IMR-90 (cell line): ENCODE data around the gene CSTA. TPM values are rescaled to one million over a fixed set of nuclear protein-coding genes. Genes with fewer than 3 reads are reported as not detected.

Experiments
- ATAC-seq: fragments of 200-7000 bp; cut with Tn5 transposase; 2 replicates; pipeline ENCODE4 v1.9.1; 2020; ENCODE audit warnings: low read depth, mild to moderate bottlenecking, moderate library complexity
- BruUV-seq: library from RNA; stranded (reverse); fragments of 400-500 nt; replicated peaks from 2 replicates; lab custom pipeline; 2021; lab: Mats Ljungman, UMichigan
- CTCF ChIA-PET: fragments of 300-600 bp; formaldehyde crosslinking; extraction: SDS; loops from one replicate; lab custom pipeline; 2021; ENCODE audit warnings: antibody characterized with exemption; lab: Yijun Ruan, JAX
- POLR2A ChIA-PET: fragments of 300-600 bp; sonication (Branson Sonifier 250); formaldehyde crosslinking; loops from one replicate; lab custom pipeline; 2022; ENCODE audit warnings: antibody characterized with exemption; ENCODE audit not compliant: unreplicated experiment; lab: Charles Lee
- DNase-seq: peaks from one replicate; pipeline ENCODE4 v3.0.0; 2013
- H2AFZ ChIP-seq: replicated peaks from 2 replicates; pipeline ENCODE3; 2013; ENCODE audit warnings: low read length, mild to moderate bottlenecking; ENCODE audit not compliant: poor library complexity
- H2AK5ac ChIP-seq: 2 replicates; pipeline ENCODE4 v1.6.1; 2013; ENCODE audit warnings: low read depth, low read length, inconsistent platforms
- H2AK9ac ChIP-seq: replicated peaks from 2 replicates; pipeline ENCODE3; 2013; ENCODE audit warnings: mild to moderate bottlenecking, low read depth, low read length, moderate library complexity; ENCODE audit not compliant: poor library complexity
- H2BK120ac ChIP-seq: 2 replicates; pipeline ENCODE4 v1.6.1; 2013; ENCODE audit warnings: low read depth, low read length, inconsistent platforms
- H2BK15ac ChIP-seq: 3 replicates; pipeline ENCODE4 v1.6.1; 2013; ENCODE audit warnings: low read depth, low read length, inconsistent platforms
- H2BK20ac ChIP-seq: 2 replicates; pipeline ENCODE4 v1.6.1; 2013; ENCODE audit warnings: low read depth, mild to moderate bottlenecking, inconsistent platforms, low read length, moderate library complexity
- H2BK5ac ChIP-seq: 2 replicates; pipeline ENCODE4 v1.6.1; 2013; ENCODE audit warnings: mild to moderate bottlenecking, low read depth, low read length, inconsistent platforms; ENCODE audit not compliant: poor library complexity, severe bottlenecking
- H3K14ac ChIP-seq: replicated peaks from 2 replicates; pipeline ENCODE4 v1.6.1; 2013; ENCODE audit warnings: low read depth, low read length, inconsistent platforms
- H3K18ac ChIP-seq: 2 replicates; pipeline ENCODE4 v1.6.1; 2013; ENCODE audit warnings: low read depth, low read length, control low read depth
- H3K23ac ChIP-seq: 2 replicates; pipeline ENCODE4 v1.6.1; 2013; ENCODE audit warnings: low read depth, low read length, inconsistent platforms
- H3K27ac ChIP-seq: 2 replicates; pipeline ENCODE4 v1.5.1; 2013; ENCODE audit warnings: mild to moderate bottlenecking, control low read depth, low read length; ENCODE audit not compliant: insufficient read depth
- H3K27me3 ChIP-seq: 2 replicates; pipeline ENCODE4 v1.6.1; 2013; ENCODE audit warnings: low read length; ENCODE audit not compliant: control insufficient read depth, insufficient read depth
- H3K36me3 ChIP-seq: 2 replicates; pipeline ENCODE4 v1.6.1; 2013; ENCODE audit warnings: low read length, mixed read lengths; ENCODE audit not compliant: control insufficient read depth, insufficient read depth
- H3K4ac ChIP-seq: 2 replicates; pipeline ENCODE4 v1.6.1; 2013; ENCODE audit warnings: low read depth, low read length, inconsistent platforms
- H3K4me1 ChIP-seq: 2 replicates; pipeline ENCODE4 v1.6.1; 2013; ENCODE audit warnings: low read length, mixed read lengths; ENCODE audit not compliant: control insufficient read depth, insufficient read depth
- H3K4me2 ChIP-seq: 2 replicates; pipeline ENCODE4 v1.6.1; 2013; ENCODE audit warnings: low read depth, mild to moderate bottlenecking, control low read depth, low read length, moderate library complexity
- H3K4me3 ChIP-seq: 2 replicates; pipeline ENCODE4 v1.5.1; 2013; ENCODE audit warnings: low read depth, mild to moderate bottlenecking, control low read depth, low read length, moderate library complexity; ENCODE audit not compliant: insufficient read depth
- H3K56ac ChIP-seq: 2 replicates; pipeline ENCODE4 v1.6.1; 2013; ENCODE audit warnings: low read length, inconsistent platforms; ENCODE audit not compliant: insufficient read depth; ENCODE audit errors: extremely low read depth
- H3K79me1 ChIP-seq, 2 experiments: 2 replicates each; pipeline ENCODE4 v1.6.1; 2013; ENCODE audit warnings: low read length in 2 of 2, inconsistent platforms in 1 of 2, low read depth in 1 of 2
- H3K9ac ChIP-seq: 2 replicates; pipeline ENCODE4 v1.6.1; 2013; ENCODE audit warnings: low read depth, low read length, control low read depth
- H3K9me1 ChIP-seq: 2 replicates; pipeline ENCODE4 v1.6.1; 2013; ENCODE audit warnings: low read length, inconsistent platforms; ENCODE audit not compliant: insufficient read depth
- H3K9me3 ChIP-seq: 2 replicates; pipeline ENCODE4 v1.6.1; 2013; ENCODE audit warnings: low read length; ENCODE audit not compliant: control insufficient read depth, insufficient read depth
- H4K20me1 ChIP-seq: 2 replicates; pipeline ENCODE4 v1.6.1; 2013; ENCODE audit warnings: low read length, inconsistent platforms; ENCODE audit not compliant: insufficient read depth
- H4K5ac ChIP-seq: 2 replicates; pipeline ENCODE4 v1.6.1; 2013; ENCODE audit warnings: mild to moderate bottlenecking, low read depth, low read length, control low read depth
- H4K8ac ChIP-seq, 2 experiments: 2 replicates each; pipeline ENCODE4 v1.6.1; 2013; ENCODE audit warnings: low read depth in 2 of 2, low read length in 2 of 2, control low read depth in 1 of 2, inconsistent platforms in 1 of 2
- H4K91ac ChIP-seq: 2 replicates; pipeline ENCODE4 v1.6.1; 2013; ENCODE audit warnings: low read depth, low read length, inconsistent platforms; ENCODE audit not compliant: insufficient read depth
- CEBPB ChIP-seq: IDR thresholded peaks from 2 replicates; pipeline ENCODE4 v1.6.1; 2012; ENCODE audit warnings: low read depth, low read length, improper control_type of control experiment
- CTCF ChIP-seq: conservative IDR thresholded peaks from 2 replicates; pipeline ENCODE4 v1.5.1; 2012; ENCODE audit warnings: mild to moderate bottlenecking, low read depth, low read length, improper control_type of control experiment
- FOS ChIP-seq: fragments of 150-350 bp; IDR thresholded peaks from 2 replicates; pipeline ENCODE4 v1.6.1; 2016; ENCODE audit warnings: low read depth, low read length
- MAFK ChIP-seq: IDR thresholded peaks from 2 replicates; pipeline ENCODE4 v1.6.1; 2012; ENCODE audit warnings: low read depth, low read length, improper control_type of control experiment
- NFE2L2 ChIP-seq: fragments of 150-350 bp; IDR thresholded peaks from 2 replicates; pipeline ENCODE4 v1.6.1; 2016; ENCODE audit warnings: low read depth, mild to moderate bottlenecking, low read length
- RAD21 ChIP-seq: IDR thresholded peaks from 2 replicates; pipeline ENCODE4 v1.6.1; 2012; ENCODE audit warnings: low read length, improper control_type of control experiment
- SMC3 ChIP-seq: fragments of 150-350 bp; IDR thresholded peaks from 2 replicates; pipeline ENCODE4 v1.6.1; 2016; ENCODE audit warnings: low read depth, mild to moderate bottlenecking, antibody characterized with exemption, low read length, moderate library complexity
- USF2 ChIP-seq: fragments of 150-350 bp; IDR thresholded peaks from 2 replicates; pipeline ENCODE4 v1.6.1; 2017; ENCODE audit warnings: mild to moderate bottlenecking, antibody characterized with exemption, low read length, low read depth
- WGBS, 2 experiments: methylation state at CpG; one replicate each; pipeline versions ENCODE4 v1.1.5 to v1.1.7; 2013; ENCODE audit warnings: missing lambda C conversion rate in 2 of 2; ENCODE audit not compliant: insufficient read length in 1 of 2; ENCODE audit errors: extremely low coverage in 2 of 2; 5-methylcytosine and 5-hydroxymethylcytosine counted together
- dilution Hi-C: fragments of 300-500 bp; cut with HindIII; formaldehyde crosslinking; loops from one replicate; pipeline ENCODE4 v1.14.3; 2018; ENCODE audit warnings: low sequenced_read_pairs; ENCODE audit not compliant: unreplicated experiment
- in situ Hi-C: fragments of 300-500 bp; cut with MboI; formaldehyde crosslinking; loops from 3 replicates; pipeline ENCODE4 v1.14.3; 2019; ENCODE audit warnings: low sequenced_read_pairs, inconsistent platforms, mixed read lengths
- intact Hi-C: fragments of 100-400 bp; cut with micrococcal nuclease; formaldehyde crosslinking; loops from 2 replicates; pipeline ENCODE4 v1.10.0; 2022
- polyA plus RNA-seq, 3 experiments: library from polyadenylated mRNA; depleted of rRNA; stranded (reverse); fragments of >200 nt; gene quantifications; 2 replicates each; pipeline ENCODE4 v1.2.3, GENCODE V29; 2012; ENCODE audit warnings: low replicate concordance in 1 of 3
- total RNA-seq: library from RNA; depleted of rRNA; stranded (reverse); fragments of >200 nt; gene quantifications from 2 replicates; pipeline ENCODE4 v1.2.3, GENCODE V29; 2012
- TF ChIP-seq, protein P1 (sequence below): fragments of 150-350 bp; IDR thresholded peaks from 2 replicates; pipeline ENCODE4 v1.6.1; 2016; ENCODE audit warnings: low read depth, mild to moderate bottlenecking, low read length, moderate library complexity, borderline replicate concordance

CSTA gene
- total and polyA plus RNA-seq, 2 of the 4 experiments (the other 2 are of a cell fraction), result 0.17 TPM; not detected in 1

GRCh38 chr3:122299872-122300460 is 25.1 kb upstream of the CSTA start:
- Histone ChIP-seq H4K8ac (no peak overlapping the region), H2AFZ (no peak overlapping the region), H2AK9ac (no peak overlapping the region), H2BK15ac (no peak overlapping the region), H3K9me3 (no peaks in the 10 kb centered on the region), H3K9me1 (no peaks in the 10 kb centered on the region), H3K4me1 (no peaks in the 10 kb centered on the region), H4K20me1 (no peaks in the 10 kb centered on the region), H2BK20ac (no peak overlapping the region), H2BK5ac (no peak overlapping the region), H3K14ac (no peak overlapping the region), H3K79me1 (no peaks in the 10 kb centered on the region), H3K36me3 (no peaks in the 10 kb centered on the region), H4K5ac (no peak overlapping the region), H3K18ac (no peak overlapping the region), H3K4me3 (no peak overlapping the region), H3K23ac (no peak overlapping the region), H4K91ac (no peak overlapping the region), H3K56ac (no peak overlapping the region), H2AK5ac (no peak overlapping the region), H2BK120ac (no peak overlapping the region), H3K4me2 (no peak overlapping the region), H3K9ac (no peak overlapping the region), H3K27me3 (no peaks in the 10 kb centered on the region), H3K27ac (no peak overlapping the region), H3K4ac (no peak overlapping the region)
- CTCF ChIA-PET, result interaction anchor here (0.5 kb wide), 1 partner anchor 744 kb away, joined by 3 read pairs; no protein-coding TSS in a partner anchor
- intact Hi-C loops, result loop anchor here (1.0 to 5.0 kb wide), 2 partner anchors 199 to 753 kb away; partner anchors contain the start of gene POLQ
- BruUV-seq, result no TSS peak
- peak; percentile 54 for TF ChIP-seq CTCF
- no peak for TF ChIP-seq NFE2L2
- TF ChIP-seq USF2, result no peak
- TF ChIP-seq SMC3, result peak; percentile 49; the same call in 1 of the 2 replicates
- TF ChIP-seq MAFK, result no peak
- no peak for TF ChIP-seq CEBPB
- TF ChIP-seq, protein P1, sequence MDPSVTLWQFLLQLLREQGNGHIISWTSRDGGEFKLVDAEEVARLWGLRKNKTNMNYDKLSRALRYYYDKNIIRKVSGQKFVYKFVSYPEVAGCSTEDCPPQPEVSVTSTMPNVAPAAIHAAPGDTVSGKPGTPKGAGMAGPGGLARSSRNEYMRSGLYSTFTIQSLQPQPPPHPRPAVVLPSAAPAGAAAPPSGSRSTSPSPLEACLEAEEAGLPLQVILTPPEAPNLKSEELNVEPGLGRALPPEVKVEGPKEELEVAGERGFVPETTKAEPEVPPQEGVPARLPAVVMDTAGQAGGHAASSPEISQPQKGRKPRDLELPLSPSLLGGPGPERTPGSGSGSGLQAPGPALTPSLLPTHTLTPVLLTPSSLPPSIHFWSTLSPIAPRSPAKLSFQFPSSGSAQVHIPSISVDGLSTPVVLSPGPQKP, result no peak
- peak; percentile 56 for TF ChIP-seq RAD21
- no peak for TF ChIP-seq FOS
- no CpG with 5 or more reads among the region's 12 CpGs for WGBS, 2 experiments
- in situ Hi-C loops, result no loop called here
- ATAC-seq (no peak), DNase-seq (peak; percentile 17)
- POLR2A ChIA-PET, result no interaction called here
- dilution Hi-C loops, result no loop called here
